Ishikawa (cell line): Measurements from ENCODE around the gene TYRP1.

ENCODE experiments used
- CEBPB ChIP-seq: IDR thresholded peaks from 2 replicates; pipeline ENCODE4 v1.6.1; 2012
- EGR1 ChIP-seq: IDR thresholded peaks from 2 replicates; pipeline ENCODE4 v1.6.1; 2012
- EP300 ChIP-seq: IDR thresholded peaks from 2 replicates; pipeline ENCODE4 v1.6.1; 2012; ENCODE audit warnings: borderline replicate concordance
- FOXM1 ChIP-seq: IDR thresholded peaks from 2 replicates; pipeline ENCODE4 v1.6.1; 2012; ENCODE audit warnings: low read depth, borderline replicate concordance
- NFIC ChIP-seq: IDR thresholded peaks from 2 replicates; pipeline ENCODE4 v1.6.1; 2012
- RAD21 ChIP-seq: IDR thresholded peaks from 2 replicates; pipeline ENCODE4 v1.6.1; 2012; ENCODE audit warnings: low read depth
- TAF1 ChIP-seq: IDR thresholded peaks from 2 replicates; pipeline ENCODE4 v1.6.1; 2012; ENCODE audit warnings: low read depth, mild to moderate bottlenecking
- TCF12 ChIP-seq: IDR thresholded peaks from 2 replicates; pipeline ENCODE4 v1.6.1; 2012; ENCODE audit warnings: low read depth
- TEAD4 ChIP-seq: IDR thresholded peaks from 2 replicates; pipeline ENCODE4 v1.6.1; 2012
- YY1 ChIP-seq: IDR thresholded peaks from 2 replicates; pipeline ENCODE4 v1.6.1; 2012; ENCODE audit warnings: low read depth
- TF ChIP-seq, protein P1 (sequence below): IDR thresholded peaks from 2 replicates; pipeline ENCODE4 v1.6.1; 2012
- TF ChIP-seq, protein P2 (sequence below): IDR thresholded peaks from 2 replicates; pipeline ENCODE4 v1.6.1; 2012
- TF ChIP-seq, protein P3 (sequence below): IDR thresholded peaks from 2 replicates; pipeline ENCODE4 v1.6.1; 2012; ENCODE audit warnings: low read depth, mild to moderate bottlenecking

DNA sequence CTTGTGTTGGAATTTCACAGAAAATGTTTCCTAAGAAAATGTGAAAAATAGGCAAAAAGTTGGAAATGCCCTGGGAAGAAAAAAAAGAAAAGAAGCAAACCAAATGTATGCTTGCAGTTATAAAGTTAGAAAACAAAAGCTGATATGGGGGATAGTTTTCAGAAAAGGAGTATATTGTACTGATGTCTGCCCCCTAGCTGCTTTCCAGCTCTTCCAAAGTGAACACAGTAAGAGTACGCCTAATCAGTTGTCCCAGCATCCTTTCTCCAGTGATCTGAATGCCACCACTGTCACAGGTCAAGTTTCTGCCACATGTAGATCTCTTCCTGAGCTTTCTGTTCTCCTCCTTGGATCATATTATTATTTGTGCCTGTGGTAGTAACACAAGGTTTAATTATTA is 5.8 kb downstream of the TYRP1 start:
- TF ChIP-seq CEBPB (no peak), FOXM1 (no peak), TCF12 (no peak), EP300 (no peak), TEAD4 (no peak), NFIC (no peak), YY1 (no peak), EGR1 (no peak), TAF1 (no peak), RAD21 (no peak)
- TF ChIP-seq, protein P1, sequence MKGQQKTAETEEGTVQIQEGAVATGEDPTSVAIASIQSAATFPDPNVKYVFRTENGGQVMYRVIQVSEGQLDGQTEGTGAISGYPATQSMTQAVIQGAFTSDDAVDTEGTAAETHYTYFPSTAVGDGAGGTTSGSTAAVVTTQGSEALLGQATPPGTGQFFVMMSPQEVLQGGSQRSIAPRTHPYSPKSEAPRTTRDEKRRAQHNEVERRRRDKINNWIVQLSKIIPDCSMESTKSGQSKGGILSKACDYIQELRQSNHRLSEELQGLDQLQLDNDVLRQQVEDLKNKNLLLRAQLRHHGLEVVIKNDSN = no peak
- TF ChIP-seq, protein P2, sequence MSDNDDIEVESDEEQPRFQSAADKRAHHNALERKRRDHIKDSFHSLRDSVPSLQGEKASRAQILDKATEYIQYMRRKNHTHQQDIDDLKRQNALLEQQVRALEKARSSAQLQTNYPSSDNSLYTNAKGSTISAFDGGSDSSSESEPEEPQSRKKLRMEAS = no peak
- TF ChIP-seq, protein P3, sequence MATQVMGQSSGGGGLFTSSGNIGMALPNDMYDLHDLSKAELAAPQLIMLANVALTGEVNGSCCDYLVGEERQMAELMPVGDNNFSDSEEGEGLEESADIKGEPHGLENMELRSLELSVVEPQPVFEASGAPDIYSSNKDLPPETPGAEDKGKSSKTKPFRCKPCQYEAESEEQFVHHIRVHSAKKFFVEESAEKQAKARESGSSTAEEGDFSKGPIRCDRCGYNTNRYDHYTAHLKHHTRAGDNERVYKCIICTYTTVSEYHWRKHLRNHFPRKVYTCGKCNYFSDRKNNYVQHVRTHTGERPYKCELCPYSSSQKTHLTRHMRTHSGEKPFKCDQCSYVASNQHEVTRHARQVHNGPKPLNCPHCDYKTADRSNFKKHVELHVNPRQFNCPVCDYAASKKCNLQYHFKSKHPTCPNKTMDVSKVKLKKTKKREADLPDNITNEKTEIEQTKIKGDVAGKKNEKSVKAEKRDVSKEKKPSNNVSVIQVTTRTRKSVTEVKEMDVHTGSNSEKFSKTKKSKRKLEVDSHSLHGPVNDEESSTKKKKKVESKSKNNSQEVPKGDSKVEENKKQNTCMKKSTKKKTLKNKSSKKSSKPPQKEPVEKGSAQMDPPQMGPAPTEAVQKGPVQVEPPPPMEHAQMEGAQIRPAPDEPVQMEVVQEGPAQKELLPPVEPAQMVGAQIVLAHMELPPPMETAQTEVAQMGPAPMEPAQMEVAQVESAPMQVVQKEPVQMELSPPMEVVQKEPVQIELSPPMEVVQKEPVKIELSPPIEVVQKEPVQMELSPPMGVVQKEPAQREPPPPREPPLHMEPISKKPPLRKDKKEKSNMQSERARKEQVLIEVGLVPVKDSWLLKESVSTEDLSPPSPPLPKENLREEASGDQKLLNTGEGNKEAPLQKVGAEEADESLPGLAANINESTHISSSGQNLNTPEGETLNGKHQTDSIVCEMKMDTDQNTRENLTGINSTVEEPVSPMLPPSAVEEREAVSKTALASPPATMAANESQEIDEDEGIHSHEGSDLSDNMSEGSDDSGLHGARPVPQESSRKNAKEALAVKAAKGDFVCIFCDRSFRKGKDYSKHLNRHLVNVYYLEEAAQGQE = no peak
